ENCODE results near the gene ADAT2. TPM values are rescaled to one million over a fixed set of nuclear protein-coding genes. Genes with fewer than 3 reads are reported as not detected.

ADAT2 gene
- total RNA-seq, 1 donor from 2014 or later: 6.9 TPM

DNA sequence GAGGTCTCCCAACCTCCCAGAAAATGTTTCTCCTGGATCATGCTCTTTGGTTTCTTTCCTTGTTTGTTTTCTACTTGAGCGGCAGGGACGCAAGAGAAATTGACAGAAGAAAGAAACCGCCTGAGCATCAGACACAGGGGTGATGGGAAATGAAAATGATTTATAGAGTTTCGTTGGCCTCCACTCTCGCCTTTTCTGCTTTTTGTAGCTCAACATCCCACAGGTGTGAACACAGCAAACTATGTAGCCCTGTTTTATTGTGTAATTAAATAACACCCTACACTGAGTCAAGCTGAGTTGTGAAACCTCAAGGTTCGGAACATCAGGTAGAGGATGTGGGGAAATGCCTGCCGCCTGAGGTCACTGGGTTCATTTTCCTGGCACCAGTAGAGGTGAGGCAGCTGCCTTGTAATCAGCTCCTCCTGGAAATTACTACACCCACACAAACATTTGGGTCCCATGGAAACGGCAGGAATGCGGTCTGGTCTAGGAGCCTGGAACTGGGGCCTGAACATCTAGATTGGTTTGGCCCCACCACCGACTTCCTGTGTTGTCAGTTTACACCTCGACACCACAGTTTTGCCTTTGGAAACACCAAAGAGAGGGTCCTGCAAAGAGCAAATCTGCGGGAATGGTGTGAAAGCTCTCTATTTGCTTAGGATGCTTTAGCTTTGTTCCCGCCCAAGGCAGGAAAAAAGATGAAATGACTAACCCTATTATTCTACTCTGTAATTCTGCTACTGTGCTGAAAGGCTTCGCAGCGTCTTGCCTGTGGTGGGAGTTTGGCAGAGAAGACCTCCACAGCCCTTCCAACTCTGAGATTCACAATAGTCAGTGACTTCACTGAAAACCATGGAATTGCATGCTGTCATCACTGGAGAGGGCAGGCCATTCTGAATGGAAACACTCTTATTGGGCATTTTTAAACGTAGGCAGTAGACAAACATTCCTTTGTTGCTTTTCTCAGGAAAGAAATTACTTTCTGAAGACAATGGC lies 53.0 kb downstream of the ADAT2 start:
- DNase-seq (ENCODE audit: low read depth): peak; percentile 100

DNA sequence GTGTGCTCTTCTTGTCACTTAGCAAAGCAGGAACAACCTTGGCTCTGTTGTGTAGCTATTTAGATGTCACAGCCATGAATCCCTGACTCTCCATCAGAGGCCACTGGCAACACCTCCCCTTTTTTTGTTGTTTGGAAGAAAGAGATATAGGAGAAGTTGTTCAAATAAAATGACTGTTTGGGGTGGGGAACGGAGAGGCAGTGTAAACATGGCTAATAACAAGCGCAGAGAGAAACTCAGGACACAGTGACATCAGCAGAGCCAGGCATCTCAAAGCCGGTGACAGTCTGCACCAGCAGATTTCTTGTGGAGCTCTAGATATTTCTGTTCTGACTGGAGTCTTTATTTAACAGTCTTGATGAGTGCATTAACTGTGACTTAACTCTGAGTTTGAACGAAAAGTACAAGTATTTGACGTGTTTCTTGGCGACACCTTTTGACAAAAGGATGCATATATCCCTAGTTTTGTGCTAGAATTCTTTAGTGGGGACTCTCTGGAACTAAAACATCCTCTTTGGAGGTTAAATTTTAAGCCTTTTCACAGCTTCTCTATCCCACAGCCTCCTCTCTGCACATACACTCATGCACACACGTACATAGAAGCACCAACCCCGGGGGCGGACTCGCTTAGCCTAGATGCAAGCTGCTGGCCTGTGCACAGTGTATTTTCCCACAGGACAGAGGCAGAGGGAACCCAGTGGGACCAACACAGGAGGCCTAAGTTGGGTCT lies 53.8 kb downstream of the ADAT2 start:
- DNase-seq (ENCODE audit: low read depth): no peak

DNA sequence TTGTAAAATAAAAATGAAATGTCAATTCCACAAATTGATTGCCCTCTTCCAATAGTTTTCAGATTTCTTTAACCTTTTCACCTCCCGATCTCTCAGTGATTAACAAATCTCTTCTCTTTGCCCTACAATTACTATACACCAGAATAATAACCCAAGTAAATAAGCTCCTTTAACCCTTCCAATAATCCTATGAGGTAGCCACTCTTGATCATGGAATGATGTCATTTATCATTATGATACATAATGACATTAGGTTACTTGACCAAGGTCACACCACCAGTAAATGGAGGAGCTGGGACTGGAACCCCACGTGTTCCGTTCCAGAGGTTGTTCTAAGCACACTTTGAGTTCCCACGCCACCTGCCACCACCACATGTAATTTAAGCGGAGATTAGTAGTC lies 54.8 kb downstream of the ADAT2 start:
- no peak for DNase-seq (ENCODE audit: low read depth)

DNA sequence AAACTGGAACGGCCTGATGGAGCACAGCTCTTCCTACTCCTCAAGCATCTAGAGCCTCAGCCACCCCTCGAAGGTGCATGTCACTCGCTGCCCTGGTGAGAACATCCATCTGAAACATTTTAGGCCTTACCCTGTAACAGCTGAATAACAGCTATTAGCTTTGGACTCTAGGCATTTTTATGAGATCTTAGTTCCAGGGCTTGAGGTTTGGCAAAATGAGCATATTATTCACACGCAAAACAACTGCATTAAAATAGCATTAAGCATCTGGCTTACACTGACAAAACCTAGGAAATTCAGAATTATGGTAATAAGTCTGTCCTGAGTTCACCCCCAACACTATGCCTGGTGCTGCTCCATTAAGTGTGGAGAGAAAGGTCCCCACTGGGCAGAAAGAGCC lies 56.1 kb downstream of the ADAT2 start:
- no peak for DNase-seq (ENCODE audit: low read depth)

DNA sequence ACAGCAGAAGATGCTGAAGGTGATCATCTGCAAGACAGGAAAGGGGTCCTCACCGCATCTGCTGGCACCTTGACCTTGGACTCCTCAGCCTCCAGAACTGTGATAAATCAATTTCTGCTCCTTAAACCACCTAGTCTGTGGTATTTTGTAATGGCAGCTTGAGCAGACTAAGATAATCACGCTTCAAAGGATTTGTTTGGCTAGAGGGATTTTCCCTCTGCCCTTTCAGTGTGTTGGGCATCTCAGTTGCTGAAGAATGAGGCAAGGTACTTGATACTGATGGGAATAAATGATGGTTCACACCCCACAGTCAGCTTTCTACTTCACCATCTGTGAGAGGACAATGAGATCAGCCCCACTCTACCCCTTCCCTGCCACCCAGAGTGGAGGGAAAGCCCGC lies 60.2 kb downstream of the ADAT2 start:
- no peak for DNase-seq (ENCODE audit: low read depth)

DNA sequence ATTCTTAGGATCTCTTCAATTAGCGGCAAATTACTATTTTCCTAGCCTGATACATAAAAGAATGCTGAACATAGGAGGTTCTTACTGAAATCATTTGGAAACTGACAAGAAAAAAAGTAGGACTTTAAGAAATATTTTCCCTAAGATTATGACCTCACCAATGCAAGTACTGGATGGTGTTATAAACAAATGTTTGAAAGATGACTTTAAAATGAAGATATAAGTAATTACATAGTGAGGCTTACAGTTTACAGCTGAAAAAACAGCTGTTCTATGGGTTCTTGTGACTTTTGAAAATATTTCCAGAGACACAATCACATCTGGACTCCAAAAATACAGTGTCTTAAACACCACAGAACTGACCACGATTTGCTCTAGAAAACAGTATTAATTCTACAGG lies 64.9 kb downstream of the ADAT2 start:
- DNase-seq (ENCODE audit: low read depth): no peak

DNA sequence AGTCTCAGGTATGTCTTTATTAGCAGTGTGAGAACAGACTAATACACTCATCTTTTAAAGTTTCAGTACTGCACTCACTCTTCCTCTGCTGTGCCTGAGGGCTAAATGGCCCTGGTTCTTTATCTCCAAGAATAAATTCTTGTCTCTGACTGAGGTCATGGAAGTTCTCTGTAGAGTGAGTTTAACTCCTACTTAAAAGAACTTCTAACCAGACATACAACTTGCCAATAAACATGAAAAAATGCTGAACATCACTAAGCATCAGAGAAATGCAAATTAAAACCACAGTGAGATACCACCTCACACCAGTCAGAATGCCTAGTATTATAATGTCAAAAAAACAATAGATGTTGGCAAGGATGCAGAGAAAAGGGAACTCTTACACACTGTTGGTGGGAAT lies 73.6 kb downstream of the ADAT2 start:
- no peak for DNase-seq (ENCODE audit: low read depth)

DNA sequence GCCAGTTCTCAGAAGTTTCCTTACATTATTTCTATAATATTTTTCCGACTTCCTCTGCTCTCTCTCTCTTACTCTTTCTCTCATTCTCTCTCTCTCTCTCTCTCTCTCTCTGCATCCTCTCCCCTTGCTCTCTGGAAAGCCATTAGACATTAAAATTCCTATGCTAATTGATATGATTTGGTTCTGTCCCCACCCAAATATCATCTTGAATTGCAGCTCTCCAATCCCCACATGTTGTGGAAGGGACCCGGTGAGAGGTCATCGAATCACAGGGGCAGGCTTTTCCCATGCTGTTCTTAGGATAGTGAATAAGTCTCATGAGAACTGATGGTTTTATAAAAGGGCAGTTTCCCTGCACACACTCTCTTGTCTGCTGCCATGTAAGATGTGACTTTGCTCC lies 74.1 kb downstream of the ADAT2 start:
- no peak for DNase-seq (ENCODE audit: low read depth)

DNA sequence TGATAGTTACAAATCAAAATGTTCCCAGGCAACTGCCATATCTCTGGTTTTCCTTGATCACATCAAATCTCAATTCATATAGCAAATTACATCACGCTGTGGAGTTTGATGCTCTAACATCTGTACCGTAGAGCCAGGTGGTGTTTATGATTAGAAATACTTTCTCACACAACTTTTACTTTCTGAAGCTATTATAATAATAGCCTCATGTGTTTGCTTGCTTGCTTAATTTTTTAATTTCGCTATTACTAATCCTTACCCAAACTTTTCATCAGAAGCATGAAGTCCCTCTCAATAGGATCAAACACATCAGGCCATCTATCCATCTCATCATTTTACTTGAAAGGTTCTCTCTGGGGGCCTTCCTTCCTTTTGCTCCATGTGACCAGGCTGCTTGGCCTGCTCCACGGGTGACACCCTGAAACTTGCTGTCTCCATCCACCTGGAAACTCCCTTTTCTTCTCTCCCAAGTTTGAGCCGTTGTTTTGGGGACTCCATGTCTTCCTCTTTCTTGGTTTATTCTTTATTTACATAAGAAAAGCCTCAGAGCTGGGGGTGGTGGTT lies 75.4 kb downstream of the ADAT2 start:
- no peak for DNase-seq (ENCODE audit: low read depth)

DNA sequence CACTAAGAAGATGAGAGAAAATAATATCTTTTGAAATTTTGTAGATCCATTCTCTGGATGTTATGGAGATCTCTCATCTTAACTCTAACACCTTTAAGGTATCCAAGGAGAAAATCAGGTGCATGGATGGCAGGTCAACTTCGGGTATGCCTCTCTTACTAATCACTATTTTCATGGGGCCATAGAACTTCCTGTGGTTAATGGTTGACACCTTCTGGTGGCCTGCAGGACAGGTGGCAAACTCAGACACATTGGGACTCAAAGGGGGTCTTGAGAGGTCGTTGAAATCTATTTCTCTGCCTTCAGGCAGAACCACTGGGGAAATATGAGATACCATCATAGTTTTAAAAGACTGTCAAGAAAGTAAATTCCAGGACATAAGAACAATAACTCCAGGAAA lies 76.5 kb downstream of the ADAT2 start:
- DNase-seq (ENCODE audit: low read depth): no peak

Other genes with a start within 250 kb of the ADAT2 start
- gene PEX3, start 110 bp upstream of the ADAT2 start, total RNA-seq: 22.1 and 31.2 TPM in 2 replicates
- gene FUCA2, start 61.0 kb upstream of the ADAT2 start, total RNA-seq: 38.7 and 71.2 TPM in 2 replicates
- 41.0 and 43.4 TPM in 2 replicates for gene PHACTR2, start 227.3 kb upstream of the ADAT2 start, total RNA-seq

All from renal cortical epithelial cell (primary cell).